ENCODE results near the gene BANK1.

BANK1 gene

DNA sequence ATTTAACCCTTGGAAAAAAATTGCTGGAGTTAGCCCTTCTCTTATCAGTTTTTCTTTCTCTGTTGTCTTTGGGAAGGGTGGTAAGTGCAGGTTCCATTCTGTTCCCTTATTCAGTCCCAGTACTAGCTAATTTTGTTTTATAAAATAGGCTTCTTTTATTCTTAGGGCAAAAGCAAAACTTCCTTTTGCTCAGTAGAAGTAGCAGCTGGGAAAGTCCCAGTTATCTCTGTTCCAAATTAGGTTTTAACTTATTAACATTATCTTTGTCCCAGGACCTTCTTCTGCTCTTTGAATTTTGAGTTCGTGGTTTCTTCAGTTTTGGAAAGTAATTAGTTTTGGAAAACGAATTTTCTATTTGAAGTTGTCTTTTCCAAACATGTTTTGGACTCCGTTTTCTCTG lies 61.1 kb downstream of the BANK1 start:
- ChIA-PET POLR2A (no interaction called here), CTCF (no interaction called here)
- Histone ChIP-seq H3K36me3 (ENCODE audit: control insufficient read depth in 2 of 2, insufficient read depth in 1 of 2, low read length in 2 of 2) (no peaks in the 10 kb centered on the region), H3K27ac (ENCODE audit: extremely low read depth, low read depth, low read length) (no peak overlapping the region), H3K4me3 (ENCODE audit: low read depth, low read length) (no peak overlapping the region), H3K9me3 (ENCODE audit: control insufficient read depth, insufficient read depth, low read depth, low read length) (no peaks in the 10 kb centered on the region), H3K4me1 (ENCODE audit: control insufficient read depth, insufficient read depth, low read length) (no peaks in the 10 kb centered on the region)
- TF ChIP-seq MZF1 (tag by site-specific recombination; IDR thresholded peaks at IDR 0.05; ENCODE audit: borderline replicate concordance): no peak
- no peak for TF ChIP-seq EGR2 (tag by site-specific recombination; IDR thresholded peaks at IDR 0.05; ENCODE audit: low read depth)
- no peak for TF ChIP-seq GLI4 (tag by site-specific recombination; IDR thresholded peaks at IDR 0.05)
- no peak for TF ChIP-seq ZNF626 (tag by site-specific recombination; IDR thresholded peaks at IDR 0.05)
- no peak for TF ChIP-seq ZNF48 (tag by site-specific recombination; IDR thresholded peaks at IDR 0.05)
- TF ChIP-seq, protein P1, sequence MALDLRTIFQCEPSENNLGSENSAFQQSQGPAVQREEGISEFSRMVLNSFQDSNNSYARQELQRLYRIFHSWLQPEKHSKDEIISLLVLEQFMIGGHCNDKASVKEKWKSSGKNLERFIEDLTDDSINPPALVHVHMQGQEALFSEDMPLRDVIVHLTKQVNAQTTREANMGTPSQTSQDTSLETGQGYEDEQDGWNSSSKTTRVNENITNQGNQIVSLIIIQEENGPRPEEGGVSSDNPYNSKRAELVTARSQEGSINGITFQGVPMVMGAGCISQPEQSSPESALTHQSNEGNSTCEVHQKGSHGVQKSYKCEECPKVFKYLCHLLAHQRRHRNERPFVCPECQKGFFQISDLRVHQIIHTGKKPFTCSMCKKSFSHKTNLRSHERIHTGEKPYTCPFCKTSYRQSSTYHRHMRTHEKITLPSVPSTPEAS (tag by site-specific recombination; IDR thresholded peaks at IDR 0.05): no peak
- no peak for TF ChIP-seq ZNF239 (tag by site-specific recombination; IDR thresholded peaks at IDR 0.05)
- TF ChIP-seq ZNF404 (tag by site-specific recombination; IDR thresholded peaks at IDR 0.05): no peak
- no peak for TF ChIP-seq ZNF223 (tag by site-specific recombination; IDR thresholded peaks at IDR 0.05)
- TF ChIP-seq, protein P2, sequence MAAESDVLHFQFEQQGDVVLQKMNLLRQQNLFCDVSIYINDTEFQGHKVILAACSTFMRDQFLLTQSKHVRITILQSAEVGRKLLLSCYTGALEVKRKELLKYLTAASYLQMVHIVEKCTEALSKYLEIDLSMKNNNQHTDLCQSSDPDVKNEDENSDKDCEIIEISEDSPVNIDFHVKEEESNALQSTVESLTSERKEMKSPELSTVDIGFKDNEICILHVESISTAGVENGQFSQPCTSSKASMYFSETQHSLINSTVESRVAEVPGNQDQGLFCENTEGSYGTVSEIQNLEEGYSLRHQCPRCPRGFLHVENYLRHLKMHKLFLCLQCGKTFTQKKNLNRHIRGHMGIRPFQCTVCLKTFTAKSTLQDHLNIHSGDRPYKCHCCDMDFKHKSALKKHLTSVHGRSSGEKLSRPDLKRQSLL (tag by site-specific recombination; IDR thresholded peaks at IDR 0.05): no peak
- TF ChIP-seq, protein P3, sequence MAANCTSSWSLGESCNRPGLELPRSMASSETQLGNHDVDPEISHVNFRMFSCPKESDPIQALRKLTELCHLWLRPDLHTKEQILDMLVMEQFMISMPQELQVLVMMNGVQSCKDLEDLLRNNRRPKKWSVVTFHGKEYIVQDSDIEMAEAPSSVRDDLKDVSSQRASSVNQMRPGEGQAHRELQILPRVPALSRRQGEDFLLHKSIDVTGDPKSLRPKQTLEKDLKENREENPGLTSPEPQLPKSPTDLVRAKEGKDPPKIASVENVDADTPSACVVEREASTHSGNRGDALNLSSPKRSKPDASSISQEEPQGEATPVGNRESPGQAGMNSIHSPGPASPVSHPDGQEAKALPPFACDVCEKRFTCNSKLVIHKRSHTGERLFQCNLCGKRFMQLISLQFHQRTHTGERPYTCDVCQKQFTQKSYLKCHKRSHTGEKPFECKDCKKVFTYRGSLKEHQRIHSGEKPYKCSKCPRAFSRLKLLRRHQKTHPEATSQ (tag by site-specific recombination; IDR thresholded peaks at IDR 0.05): no peak
- TF ChIP-seq, protein P4, sequence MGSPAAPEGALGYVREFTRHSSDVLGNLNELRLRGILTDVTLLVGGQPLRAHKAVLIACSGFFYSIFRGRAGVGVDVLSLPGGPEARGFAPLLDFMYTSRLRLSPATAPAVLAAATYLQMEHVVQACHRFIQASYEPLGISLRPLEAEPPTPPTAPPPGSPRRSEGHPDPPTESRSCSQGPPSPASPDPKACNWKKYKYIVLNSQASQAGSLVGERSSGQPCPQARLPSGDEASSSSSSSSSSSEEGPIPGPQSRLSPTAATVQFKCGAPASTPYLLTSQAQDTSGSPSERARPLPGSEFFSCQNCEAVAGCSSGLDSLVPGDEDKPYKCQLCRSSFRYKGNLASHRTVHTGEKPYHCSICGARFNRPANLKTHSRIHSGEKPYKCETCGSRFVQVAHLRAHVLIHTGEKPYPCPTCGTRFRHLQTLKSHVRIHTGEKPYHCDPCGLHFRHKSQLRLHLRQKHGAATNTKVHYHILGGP (tag by site-specific recombination; IDR thresholded peaks at IDR 0.05): no peak
- TF ChIP-seq ZNF837 (tag by site-specific recombination; IDR thresholded peaks at IDR 0.05): no peak
- TF ChIP-seq ZNF366 (tag by site-specific recombination; conservative IDR thresholded peaks at IDR 0.05): no peak

DNA sequence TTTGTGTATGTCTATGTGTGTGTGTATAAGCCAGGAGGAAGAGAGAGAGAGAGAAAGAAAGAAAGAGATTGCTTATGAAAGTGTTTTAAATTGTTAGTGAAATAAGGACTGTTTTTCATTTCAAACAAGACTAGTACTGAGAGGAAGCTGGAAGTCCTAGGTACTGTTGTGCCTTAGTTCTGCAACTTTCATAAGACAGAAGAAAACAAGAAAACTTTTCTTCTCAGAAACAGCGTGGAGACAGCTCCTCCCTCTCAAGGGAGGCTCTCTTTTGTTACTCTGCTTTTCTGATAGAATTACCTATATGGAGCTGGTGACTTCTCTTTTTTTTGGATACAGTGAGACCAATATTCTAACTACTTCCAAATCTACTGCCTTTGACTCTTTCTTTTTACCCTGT lies 62.5 kb downstream of the BANK1 start:
- POLR2A ChIA-PET: no interaction called here
- TF ChIP-seq ZNF837 (tag by site-specific recombination; IDR thresholded peaks at IDR 0.05) (no peak), ZNF335 (tag by site-specific recombination; conservative IDR thresholded peaks at IDR 0.05) (no peak), ZNF501 (tag by site-specific recombination; IDR thresholded peaks at IDR 0.05) (no peak), KLF8 (tag by site-specific recombination; IDR thresholded peaks at IDR 0.05) (no peak), ZNF302 (tag by site-specific recombination; IDR thresholded peaks at IDR 0.05; ENCODE audit: low read depth) (no peak), GLIS1 (tag by site-specific recombination; IDR thresholded peaks at IDR 0.05) (no peak), ZNF510 (tag by site-specific recombination; IDR thresholded peaks at IDR 0.05; ENCODE audit: insufficient replicate concordance) (no peak), ZNF202 (tag by site-specific recombination; IDR thresholded peaks at IDR 0.05; ENCODE audit: borderline replicate concordance) (no peak), ZNF354C (tag by site-specific recombination; IDR thresholded peaks at IDR 0.05; ENCODE audit: borderline replicate concordance, low read depth) (no peak), HOXA7 (CRISPR knock-in tag; IDR thresholded peaks at IDR 0.05; ENCODE audit: borderline replicate concordance) (no peak), ZNF707 (tag by site-specific recombination; IDR thresholded peaks at IDR 0.05) (no peak), ZNF423 (tag by site-specific recombination; IDR thresholded peaks at IDR 0.05) (no peak), MYNN (tag by site-specific recombination; IDR thresholded peaks at IDR 0.05; ENCODE audit: borderline replicate concordance) (no peak), ZNF112 (tag by site-specific recombination; IDR thresholded peaks at IDR 0.05) (no peak), GFI1B (tag by site-specific recombination; IDR thresholded peaks at IDR 0.05) (no peak), ZNF366 (tag by site-specific recombination; conservative IDR thresholded peaks at IDR 0.05) (no peak)
- TF ChIP-seq, protein P5, sequence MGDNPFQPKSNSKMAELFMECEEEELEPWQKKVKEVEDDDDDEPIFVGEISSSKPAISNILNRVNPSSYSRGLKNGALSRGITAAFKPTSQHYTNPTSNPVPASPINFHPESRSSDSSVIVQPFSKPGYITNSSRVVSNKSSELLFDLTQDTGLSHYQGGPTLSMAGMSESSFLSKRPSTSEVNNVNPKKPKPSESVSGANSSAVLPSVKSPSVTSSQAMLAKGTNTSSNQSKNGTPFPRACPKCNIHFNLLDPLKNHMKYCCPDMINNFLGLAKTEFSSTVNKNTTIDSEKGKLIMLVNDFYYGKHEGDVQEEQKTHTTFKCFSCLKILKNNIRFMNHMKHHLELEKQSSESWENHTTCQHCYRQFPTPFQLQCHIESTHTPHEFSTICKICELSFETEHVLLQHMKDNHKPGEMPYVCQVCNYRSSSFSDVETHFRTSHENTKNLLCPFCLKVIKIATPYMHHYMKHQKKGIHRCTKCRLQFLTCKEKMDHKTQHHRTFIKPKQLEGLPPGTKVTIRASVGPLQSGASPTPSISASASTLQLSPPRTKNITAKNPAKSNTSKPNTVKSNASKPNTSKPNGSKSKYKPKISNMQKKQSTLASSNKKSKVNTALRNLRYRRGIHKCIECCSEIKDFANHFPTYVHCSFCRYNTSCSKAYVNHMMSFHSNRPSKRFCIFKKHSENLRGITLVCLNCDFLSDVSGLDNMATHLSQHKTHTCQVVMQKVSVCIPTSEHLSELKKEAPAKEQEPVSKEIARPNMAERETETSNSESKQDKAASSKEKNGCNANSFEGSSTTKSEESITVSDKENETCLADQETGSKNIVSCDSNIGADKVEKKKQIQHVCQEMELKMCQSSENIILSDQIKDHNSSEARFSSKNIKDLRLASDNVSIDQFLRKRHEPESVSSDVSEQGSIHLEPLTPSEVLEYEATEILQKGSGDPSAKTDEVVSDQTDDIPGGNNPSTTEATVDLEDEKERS (tag by site-specific recombination; IDR thresholded peaks at IDR 0.05): no peak
- CTCF ChIA-PET: no interaction called here
- no peaks in the 10 kb centered on the region for H3K36me3 ChIP-seq (ENCODE audit: control insufficient read depth in 2 of 2, insufficient read depth in 1 of 2, low read length in 2 of 2)
- no peak overlapping the region for H3K4me3 ChIP-seq (ENCODE audit: low read depth, low read length)
- no peak overlapping the region for H3K27ac ChIP-seq (ENCODE audit: extremely low read depth, low read depth, low read length)
- no peaks in the 10 kb centered on the region for H3K4me1 ChIP-seq (ENCODE audit: control insufficient read depth, insufficient read depth, low read length)
- no peaks in the 10 kb centered on the region for H3K9me3 ChIP-seq (ENCODE audit: control insufficient read depth, insufficient read depth, low read depth, low read length)

All from HEK293 (cell line).